Measurements from ENCODE around the gene UNC45A. TPM values are rescaled to one million over a fixed set of nuclear protein-coding genes. Genes with fewer than 3 reads are reported as not detected.

Gene UNC45A
- total RNA-seq, 1 donor: 66.5 TPM

GRCh38 chr15:90939756-90940155 is 4.7 kb downstream of the UNC45A start:
- no peak for TF ChIP-seq CTCF (IDR thresholded peaks at IDR 0.05; ENCODE audit: insufficient read depth, low read length)
- DNase-seq (ENCODE audit: low read depth): no peak
- H3K4me3 ChIP-seq (ENCODE audit: low read depth, low read length): no peak overlapping the region

GRCh38 chr15:90941038-90941437 is 6.0 kb downstream of the UNC45A start:
- H3K4me3 ChIP-seq (ENCODE audit: low read depth, low read length): no peak overlapping the region
- DNase-seq (ENCODE audit: low read depth): no peak
- TF ChIP-seq CTCF (IDR thresholded peaks at IDR 0.05; ENCODE audit: insufficient read depth, low read length): no peak

- H3K4me3 ChIP-seq (ENCODE audit: low read depth, low read length): no peak overlapping the region
- no peak for DNase-seq (ENCODE audit: low read depth)
- TF ChIP-seq CTCF (IDR thresholded peaks at IDR 0.05; ENCODE audit: insufficient read depth, low read length): no peak
Measured at GRCh38 chr15:90942354-90943120, 7.5 kb downstream of the UNC45A start.

- TF ChIP-seq CTCF (IDR thresholded peaks at IDR 0.05; ENCODE audit: insufficient read depth, low read length): no peak
Measured at GRCh38 chr15:90945091-90945490, 10.0 kb downstream of the UNC45A start.

GRCh38 chr15:90946538-90946937 is 11.5 kb downstream of the UNC45A start:
- TF ChIP-seq CTCF (IDR thresholded peaks at IDR 0.05; ENCODE audit: insufficient read depth, low read length): no peak

More at GRCh38 chr15:90945091-90945490, 10.0 kb downstream of the UNC45A start:
- DNase-seq (ENCODE audit: low read depth): no peak
- no peak overlapping the region for H3K4me3 ChIP-seq (ENCODE audit: low read depth, low read length)

GRCh38 chr15:90946941-90947576 is 12.0 kb downstream of the UNC45A start:
- TF ChIP-seq CTCF (IDR thresholded peaks at IDR 0.05; ENCODE audit: insufficient read depth, low read length): no peak
- H3K4me3 ChIP-seq (ENCODE audit: low read depth, low read length): no peak overlapping the region
- DNase-seq (ENCODE audit: low read depth): no peak

More at GRCh38 chr15:90946538-90946937, 11.5 kb downstream of the UNC45A start:
- no peak overlapping the region for H3K4me3 ChIP-seq (ENCODE audit: low read depth, low read length)
- no peak for DNase-seq (ENCODE audit: low read depth)
